AML-193 (cell line): ENCODE data around the gene VRK2.
"Not testable (repeated sequence)": the region's sequence is repeated elsewhere in the genome, so short reads cannot be mapped to it uniquely, and the experiment has no call there.

Experiments used
- DNase-seq, 2 experiments: peaks; one replicate each; lab custom pipeline; 2025; lab: John Stamatoyannopoulos, UW

Gene VRK2

DNA sequence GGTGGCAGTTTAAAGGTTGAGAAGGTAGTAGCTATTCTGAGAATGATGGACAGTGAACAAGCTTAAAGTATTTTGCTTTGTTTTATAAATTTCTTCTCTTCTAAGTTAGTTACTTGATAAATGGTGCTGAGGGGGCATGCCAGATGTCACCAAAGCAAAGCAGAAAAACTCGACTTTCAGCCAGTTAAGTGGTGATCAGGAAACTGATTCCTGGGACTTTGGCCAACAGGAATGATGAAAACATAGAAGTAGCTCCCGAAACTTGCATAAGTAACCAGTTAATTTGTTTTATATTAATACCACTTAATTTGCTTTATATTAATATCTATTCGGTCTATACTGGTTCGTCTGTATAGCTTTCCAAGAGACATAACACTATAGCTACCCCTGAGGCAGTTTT is 111.9 kb downstream of the VRK2 start:
- no peak for DNase-seq

DNA sequence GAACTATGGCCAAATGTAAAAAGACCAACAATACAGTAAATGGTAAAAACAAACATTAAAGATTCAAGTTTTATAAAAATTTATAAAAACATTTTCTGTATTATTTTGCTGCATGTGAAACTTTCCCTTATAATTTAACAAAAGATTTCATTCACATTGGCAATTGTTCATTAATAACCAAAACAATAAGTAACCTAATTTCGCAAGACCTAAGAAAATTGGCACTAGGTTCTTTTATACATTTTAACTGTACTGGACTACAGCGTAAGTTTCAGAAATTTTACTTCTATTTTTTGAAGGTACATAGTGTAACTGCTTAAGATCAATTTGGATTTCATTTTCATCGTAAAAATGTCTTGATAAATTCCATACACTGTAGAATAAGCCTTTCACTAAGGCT is 117.3 kb downstream of the VRK2 start:
- no peak for DNase-seq

DNA sequence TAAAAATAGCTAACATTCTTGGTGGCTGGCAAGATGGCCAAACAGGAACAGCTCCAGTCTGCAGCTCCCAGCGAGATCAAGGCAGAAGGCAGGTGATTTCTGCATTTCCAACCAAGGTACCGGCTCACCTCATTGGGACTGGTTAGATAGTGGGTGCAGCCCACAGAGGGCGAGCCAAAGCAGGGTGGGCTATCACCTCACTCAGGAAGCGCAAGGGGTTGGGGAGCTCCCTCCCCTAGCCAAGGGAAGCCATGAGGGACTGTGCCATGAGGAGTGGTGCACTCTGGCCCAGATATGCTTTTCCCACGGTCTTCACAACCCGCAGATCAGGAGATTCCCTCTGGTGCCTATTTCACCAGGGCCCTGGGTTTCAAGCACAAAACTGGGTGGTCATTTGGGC is 121.5 kb downstream of the VRK2 start:
- not testable (repeated sequence) for DNase-seq

DNA sequence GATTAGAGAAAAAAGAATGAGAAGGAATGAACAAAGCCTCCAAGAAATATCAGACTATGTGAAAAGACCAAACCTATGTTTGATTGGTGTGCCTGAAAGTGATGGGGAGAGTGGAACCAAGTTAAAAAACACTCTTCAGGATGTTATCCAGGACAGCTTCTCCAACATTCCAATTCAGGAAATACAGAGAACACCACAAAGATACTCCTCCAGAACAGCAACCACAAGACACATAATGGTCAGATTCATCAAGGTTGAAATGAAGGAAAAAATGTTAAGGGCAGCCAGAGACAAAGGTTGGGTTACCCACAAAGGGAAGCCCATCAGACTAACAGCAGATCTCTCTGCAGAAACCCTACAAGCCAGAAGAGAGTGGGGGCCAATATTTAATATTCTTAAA is 123.2 kb downstream of the VRK2 start:
- not testable (repeated sequence) for DNase-seq

DNA sequence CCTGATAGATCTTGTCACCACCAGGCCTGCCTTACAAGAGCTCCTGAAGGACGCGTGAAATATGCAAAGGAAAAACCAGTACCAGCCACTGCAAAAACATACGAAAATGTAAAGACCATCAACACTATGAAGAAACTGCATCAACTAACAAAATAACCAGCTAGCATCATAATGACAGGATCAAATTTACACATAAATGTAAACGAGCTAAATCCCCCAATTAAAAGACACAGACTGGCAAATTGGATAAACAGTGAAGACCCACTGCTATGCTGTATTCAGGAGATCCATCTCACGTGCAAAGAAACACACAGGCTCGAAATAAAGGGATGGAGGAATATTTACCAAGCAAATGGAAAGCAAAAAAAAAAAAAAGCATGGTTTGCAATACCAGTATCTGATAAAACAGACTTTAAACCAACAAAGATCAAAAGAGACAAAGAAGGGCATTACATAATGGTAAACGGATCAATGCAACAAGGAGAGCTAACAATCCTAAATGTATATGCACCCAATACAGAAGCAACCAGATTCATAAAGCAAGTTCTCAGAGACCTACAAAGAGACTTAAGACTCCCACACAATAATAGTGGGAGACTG is 123.8 kb downstream of the VRK2 start:
- DNase-seq, result not testable (repeated sequence)

DNA sequence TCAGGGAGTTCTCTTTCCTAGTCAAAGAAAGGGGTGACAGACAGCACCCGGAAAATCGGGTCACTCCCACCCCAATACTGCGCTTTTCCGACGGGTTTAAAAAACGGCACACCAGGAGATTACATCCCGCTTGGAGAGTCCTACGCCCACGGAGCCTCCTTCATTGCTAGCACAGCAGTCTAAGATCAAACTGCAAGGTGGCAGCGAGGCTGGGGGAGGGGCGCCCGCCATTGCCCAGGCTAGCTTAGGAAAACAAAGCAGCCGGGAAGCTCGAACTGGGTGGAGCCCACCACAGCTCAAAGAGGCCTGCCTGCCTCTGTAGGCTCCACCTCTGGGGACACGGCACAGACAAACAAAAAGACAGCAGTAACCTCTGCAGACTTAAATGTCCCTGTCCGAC is 125.2 kb downstream of the VRK2 start:
- DNase-seq, result not testable (repeated sequence)

DNA sequence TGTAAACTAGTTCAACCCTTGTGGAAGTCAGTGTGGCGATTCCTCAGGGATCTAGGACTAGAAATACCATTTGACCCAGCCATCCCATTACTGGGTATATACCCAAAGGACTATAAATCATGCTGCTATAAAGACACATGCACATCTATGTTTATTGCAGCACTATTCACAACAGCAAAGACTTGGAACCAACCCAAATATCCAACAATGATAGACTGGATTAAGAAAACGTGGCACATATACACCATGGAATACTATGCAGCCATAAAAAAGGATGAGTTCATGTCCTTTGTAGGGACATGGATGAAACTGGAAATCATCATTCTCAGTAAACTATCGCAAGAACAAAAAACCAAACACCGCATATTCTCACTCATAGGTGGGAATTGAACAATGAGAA is 130.6 kb downstream of the VRK2 start:
- DNase-seq, result not testable (repeated sequence)

DNA sequence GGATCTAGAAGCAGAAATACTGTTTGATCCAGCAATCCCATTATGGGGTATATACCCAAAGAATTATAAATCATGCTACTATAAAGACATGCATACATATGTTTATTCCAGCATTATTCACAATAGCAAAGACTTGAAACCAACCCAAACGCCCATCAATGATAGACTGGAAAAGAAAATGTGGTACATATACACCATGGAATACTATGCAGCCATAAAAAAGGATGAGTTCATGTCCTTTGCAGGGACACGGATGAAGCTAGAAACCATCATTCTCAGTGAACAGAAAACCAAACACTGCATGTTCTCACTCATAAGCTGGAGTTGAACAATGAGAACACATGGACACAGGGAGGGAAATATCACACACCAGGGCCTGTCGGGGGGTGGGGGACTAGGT is 133.6 kb downstream of the VRK2 start:
- DNase-seq, result not testable (repeated sequence)

DNA sequence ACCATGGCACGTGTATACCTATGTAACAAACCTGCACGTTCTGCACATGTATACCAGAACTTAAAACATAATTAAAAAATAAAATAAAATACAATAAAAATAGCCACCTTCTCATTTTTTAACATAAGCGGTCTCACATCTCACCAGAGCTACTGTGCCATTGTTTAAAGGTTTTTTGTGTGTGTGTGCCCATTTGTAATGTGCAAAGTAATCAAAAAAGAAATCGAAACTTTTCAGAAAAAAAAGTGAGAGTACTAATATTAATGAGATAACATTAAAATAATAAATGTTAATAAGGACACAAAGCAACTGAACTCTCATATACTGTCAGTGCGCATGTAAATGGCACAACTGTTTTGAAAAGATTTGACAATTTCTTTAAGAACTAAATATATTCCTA is 134.0 kb downstream of the VRK2 start:
- DNase-seq, result no peak

DNA sequence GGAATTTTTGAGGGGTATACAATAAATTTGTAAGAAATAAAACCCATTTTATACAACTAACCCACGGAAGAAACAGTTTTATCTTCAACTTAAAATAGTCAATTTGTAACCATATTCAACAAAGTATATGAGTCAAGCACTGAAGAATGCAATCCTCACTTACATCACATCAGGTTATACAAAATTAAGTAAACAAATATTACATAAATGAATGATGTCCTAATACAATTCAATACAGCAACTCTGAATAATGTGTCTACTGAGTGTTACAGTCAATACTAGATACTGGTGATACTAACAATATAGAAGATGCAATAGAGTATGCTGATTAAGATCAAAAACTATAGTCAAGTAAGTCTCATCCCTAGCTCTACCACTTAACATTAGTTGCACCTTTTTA is 135.9 kb downstream of the VRK2 start:
- no peak for DNase-seq

DNA sequence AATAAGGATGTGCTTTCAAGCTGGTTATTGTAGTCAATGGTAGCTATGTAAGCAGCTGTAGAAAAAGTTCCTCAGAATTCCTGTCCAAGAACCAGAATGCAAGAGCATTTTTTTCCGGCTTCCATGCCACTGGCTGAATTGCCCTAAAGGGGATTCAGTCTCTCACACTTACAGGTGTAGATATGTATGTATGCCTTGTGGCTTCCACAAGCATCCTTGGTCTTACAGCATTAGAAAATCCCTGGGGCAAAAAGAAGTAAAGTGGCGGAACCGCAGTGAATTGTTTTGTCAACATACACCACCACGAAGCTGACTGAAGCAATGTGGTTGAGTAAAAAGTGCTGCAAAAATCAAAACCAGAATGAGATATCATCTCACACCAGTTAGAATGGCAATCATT is 139.9 kb downstream of the VRK2 start:
- DNase-seq, result no peak

DNA sequence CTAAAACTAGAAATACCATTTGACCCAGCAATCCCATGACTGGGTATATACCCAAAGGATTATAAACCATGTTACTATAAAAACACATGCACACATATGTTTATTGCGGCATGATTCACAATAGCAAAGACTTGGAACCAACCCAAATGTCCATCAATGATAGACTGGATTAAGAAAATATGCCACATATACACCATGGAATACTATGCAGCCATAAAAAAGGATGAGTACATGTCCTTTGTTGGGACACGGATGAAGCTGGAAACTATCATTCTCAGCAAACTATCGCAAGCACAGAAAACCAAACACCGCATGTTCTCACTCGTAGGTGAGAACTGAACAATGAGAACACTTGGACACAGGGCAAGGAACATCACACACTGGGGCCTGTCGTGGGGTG is 140.4 kb downstream of the VRK2 start:
- not testable (repeated sequence) for DNase-seq

DNA sequence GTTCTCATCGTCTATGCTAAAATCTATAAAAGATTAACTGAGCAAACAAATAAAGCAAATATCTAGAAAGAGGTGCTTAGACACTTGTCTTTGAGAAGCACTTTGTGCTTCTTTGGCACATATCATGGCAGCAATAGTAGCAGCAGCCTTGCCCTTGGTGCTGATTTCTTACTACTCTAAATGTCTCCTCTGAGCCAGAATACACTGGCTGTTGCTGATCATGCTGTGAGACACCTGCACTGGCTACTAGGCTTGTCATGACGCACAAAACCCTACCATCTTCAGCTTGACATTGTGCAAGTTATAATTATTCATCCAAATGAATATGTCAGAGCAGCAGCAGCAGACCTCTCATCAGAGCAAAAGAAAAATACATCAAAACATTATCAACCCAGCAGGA is 147.9 kb downstream of the VRK2 start:
- DNase-seq, result no peak

DNA sequence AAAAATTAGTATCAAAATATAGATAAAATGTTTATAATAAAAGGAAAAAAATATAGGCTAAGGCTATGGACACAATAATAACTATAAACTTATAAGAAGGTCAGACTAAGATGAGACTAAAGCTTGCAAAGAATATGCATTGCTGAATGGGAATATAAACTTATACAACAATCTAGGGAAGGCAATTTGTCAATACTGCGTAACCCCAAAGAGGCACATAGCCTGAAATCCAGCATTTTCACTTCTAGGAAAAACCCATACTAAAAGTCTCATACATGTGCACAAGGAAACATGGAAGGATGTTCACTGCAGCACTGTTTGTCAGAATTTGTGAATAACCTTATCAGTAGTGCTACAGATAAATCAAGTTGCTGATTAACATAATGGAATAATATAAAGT is 149.1 kb downstream of the VRK2 start:
- no peak for DNase-seq

DNA sequence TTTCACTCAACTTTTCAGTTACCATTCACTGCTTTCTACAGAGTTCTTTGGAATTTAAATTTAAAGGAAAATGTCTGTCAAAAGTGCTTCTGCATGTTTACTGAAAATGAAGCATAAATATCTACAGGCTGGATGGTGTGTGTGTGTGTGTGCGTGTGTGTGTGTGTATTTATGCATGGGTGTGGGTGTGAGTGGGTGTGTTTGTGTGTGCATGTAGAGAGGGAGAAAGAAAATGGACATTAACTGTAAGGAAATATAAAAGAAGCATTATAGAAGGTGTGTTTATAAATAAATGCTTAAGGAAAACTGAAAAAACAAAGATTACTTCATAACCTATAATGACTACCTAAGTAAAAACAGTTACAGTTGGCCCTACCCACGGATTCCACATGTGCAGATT is 151.3 kb downstream of the VRK2 start:
- no peak for DNase-seq

DNA sequence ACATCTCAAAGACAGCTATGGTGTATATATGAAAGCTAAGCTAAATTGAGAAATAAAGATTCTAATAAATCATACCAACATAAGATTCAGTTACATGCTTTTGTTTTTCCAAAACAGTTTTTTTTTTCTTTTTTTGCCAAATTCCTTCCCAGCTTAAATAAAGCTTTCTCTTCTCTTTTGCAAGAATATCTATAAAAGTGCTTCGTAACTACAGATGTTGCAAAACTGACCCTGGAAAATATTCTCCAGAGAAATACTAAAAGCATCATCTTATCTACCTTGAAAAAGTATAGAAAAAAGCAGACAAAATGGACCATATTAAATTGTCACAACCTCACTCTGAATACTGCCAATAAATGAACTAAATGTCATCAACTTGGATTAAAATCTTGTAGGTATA is 155.8 kb downstream of the VRK2 start:
- no peak for DNase-seq

DNA sequence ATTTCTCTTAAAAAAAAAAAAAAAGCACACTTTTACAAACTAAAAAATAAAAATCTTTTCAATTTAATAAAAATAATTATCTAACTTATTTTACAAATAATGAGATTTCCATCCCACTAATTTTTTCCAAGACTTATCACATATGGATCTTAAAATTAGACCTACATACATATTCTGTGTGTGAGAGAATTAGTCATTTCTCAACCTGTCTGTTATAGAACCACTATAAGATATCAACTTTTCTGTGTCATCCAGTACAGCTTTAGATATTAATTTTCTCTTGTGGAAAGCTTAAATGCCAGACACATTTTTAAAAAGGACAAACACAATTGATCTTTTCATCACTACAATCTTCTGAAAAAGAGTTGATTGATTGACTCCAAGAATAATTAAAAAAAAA is 156.4 kb downstream of the VRK2 start:
- no peak for DNase-seq

DNA sequence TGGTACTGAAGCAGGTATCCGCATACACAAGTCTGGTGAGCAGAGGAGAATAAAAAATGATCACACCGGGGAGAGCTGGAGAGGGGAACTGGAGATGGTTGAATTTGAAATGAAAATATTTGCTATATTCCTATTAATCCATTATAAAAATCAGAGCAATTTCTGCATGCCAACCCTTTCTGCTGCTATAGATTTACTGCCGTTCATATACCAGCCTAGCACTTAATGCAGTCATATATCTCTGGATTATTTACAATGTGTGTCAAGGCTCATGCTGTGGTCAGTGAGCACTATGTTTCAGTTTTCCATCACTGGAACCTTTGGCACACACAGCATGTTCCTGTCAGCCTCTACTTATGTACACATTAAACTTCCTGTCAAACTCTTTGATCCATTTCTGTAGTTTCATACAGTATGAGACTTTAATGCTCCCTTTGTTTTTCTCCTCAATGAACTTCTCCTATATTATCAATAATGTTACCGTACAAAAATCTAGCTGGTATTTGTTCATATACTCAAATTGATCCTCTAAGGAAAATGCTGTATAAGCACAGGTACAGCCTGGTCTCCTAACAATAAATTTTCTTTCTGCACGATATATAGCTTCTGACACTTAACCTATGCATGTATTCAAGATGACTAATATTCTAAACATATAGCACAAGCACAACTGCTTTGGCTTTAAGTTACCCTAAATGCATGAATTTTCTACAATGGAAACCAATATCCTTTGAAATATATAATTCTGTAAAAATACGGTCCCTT is 157.8 kb downstream of the VRK2 start:
- no peak for DNase-seq

DNA sequence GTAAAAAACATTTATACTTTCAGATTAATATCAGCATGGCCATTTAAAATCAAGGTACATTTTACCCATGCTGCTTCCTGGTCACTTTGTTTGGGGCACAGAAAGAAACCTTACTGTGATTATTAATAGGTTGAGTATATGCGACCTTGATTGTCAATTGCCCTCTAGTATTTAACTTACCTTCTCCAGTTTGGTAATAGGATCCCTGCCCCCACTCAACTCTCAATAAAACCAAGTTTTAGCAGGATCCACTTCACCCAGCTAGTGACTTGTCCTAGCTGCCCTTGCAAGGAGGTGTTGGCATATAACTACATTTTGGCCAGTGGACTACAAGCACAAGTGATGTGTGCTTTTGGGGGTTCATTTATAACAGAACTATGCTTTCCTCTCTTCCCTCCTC is 160.2 kb downstream of the VRK2 start:
- no peak for DNase-seq

DNA sequence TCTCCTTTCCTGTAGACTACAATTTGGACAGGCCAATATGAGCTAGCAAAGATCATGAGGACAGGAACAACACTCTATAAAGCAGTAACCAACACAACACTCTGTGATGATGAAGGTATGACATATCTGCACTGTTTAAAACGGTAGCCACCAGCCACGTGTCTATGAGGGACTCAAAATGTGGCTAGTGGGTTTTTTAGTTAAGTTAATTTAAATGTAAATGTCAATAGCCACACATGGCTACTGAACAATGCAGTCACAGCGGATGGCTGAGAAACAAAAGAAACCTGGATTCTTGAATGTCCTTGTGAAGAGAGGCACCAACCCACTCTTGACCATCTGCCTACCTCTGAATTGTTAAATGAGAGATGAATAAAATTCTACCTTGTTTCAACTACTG is 160.6 kb downstream of the VRK2 start:
- no peak for DNase-seq
